Fibroblast of pulmonary artery (primary cell): ENCODE results near the gene EQTN.

ENCODE experiments used
- DNase-seq: peaks from one replicate; pipeline ENCODE4 v3.0.0-alpha.2; 2010; ENCODE audit warnings: low read depth
- H3K4me3 ChIP-seq: replicated peaks from 2 replicates; pipeline ENCODE4 v1.5.1; 2011; ENCODE audit warnings: low read depth, mild to moderate bottlenecking, control low read depth, low read length, moderate library complexity
- CTCF ChIP-seq: IDR thresholded peaks from 2 replicates; pipeline ENCODE4 v1.5.1; 2011; ENCODE audit warnings: mild to moderate bottlenecking, control low read depth, low read length, inconsistent platforms; ENCODE audit errors: missing control alignments

EQTN gene

GRCh38 chr9:27297050-27297449, at the start of gene EQTN:
EQTN (minus strand) TSS chr9:27297150; CDS start chr9:27297055, 95 bp downstream.
- DNase-seq, result no peak

GRCh38 chr9:27344776-27345175, 47.8 kb upstream of the EQTN start:
- no peak for DNase-seq
- no peak overlapping the region for H3K4me3 ChIP-seq
- no peak for TF ChIP-seq CTCF

More at GRCh38 chr9:27297050-27297449, at the start of gene EQTN:
- no peak for TF ChIP-seq CTCF
- H3K4me3 ChIP-seq, result no peak within 1 kb of the TSS

GRCh38 chr9:27341545-27342294, 44.8 kb upstream of the EQTN start:
- DNase-seq, result no peak
- no peak for TF ChIP-seq CTCF
- H3K4me3 ChIP-seq, result no peak overlapping the region

- no peak for TF ChIP-seq CTCF
- H3K4me3 ChIP-seq, result no peak overlapping the region
- DNase-seq, result no peak
These were observed 44.1 kb upstream of the EQTN start for GRCh38 chr9:27340961-27341511.

- TF ChIP-seq CTCF, result no peak
- H3K4me3 ChIP-seq, result no peak overlapping the region
- DNase-seq, result no peak
These were observed 43.3 kb upstream of the EQTN start for GRCh38 chr9:27340285-27340674.

GRCh38 chr9:27339661-27340284, 42.8 kb upstream of the EQTN start:
- DNase-seq, result no peak
- no peak for TF ChIP-seq CTCF
- no peak overlapping the region for H3K4me3 ChIP-seq
